HCT116 (cell line): ENCODE data around the gene LRRTM4.

ENCODE experiments used
- ELF1 ChIP-seq: IDR thresholded peaks from 2 replicates; pipeline ENCODE4 v1.6.1; 2012; ENCODE audit warnings: low read depth, borderline replicate concordance
- EZH2 ChIP-seq: fragments of 200-600 bp; sonication (generic); IDR thresholded peaks from 2 replicates; pipeline ENCODE4 v1.6.1; 2017; ENCODE audit warnings: antibody characterized with exemption, mixed run types
- POLR2A ChIP-seq: IDR thresholded peaks from 2 replicates; pipeline ENCODE4 v1.7.0; 2011; ENCODE audit warnings: borderline replicate concordance; ENCODE audit not compliant: insufficient read depth, insufficient read length; ENCODE audit errors: extremely low read depth
- SIN3A ChIP-seq: IDR thresholded peaks from 2 replicates; pipeline ENCODE4 v1.6.1; 2012; ENCODE audit warnings: low read depth
- TF ChIP-seq, protein P1 (sequence below), 3 experiments: fragments of 200-600 bp in 1 of 3; sonication (generic) in 1 of 3; IDR thresholded peaks in 2 of 3; conservative IDR thresholded peaks in 1 of 3; 2 replicates each; pipeline ENCODE4 v1.5.1; 2012 to 2017; ENCODE audit warnings: low read depth in 2 of 3, low read length in 2 of 3, antibody characterized with exemption in 1 of 3, borderline replicate concordance in 1 of 3, control low read depth in 1 of 3, mild to moderate bottlenecking in 1 of 3, mixed read lengths in 1 of 3, mixed run types in 1 of 3, moderate library complexity in 1 of 3; ENCODE audit not compliant: insufficient read depth in 1 of 3

DNA sequence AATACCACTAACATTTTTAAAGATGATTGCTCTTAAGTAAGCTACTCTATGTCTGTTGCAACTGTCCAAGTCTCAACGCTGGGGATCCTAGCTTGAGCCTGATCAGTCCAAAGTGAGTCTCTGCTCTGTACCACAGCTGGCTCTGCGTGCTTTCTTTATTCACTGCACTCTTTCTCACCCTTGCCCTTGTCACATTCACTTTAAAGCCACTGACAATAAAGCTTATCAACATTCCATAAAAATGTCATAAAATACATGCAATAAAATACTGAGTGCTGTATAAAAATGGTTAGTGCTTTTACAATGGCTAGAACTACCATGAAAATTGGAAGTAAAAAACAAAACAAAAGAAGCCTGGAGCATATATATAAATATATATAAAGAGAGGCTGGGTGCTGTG is 45.5 kb upstream of the LRRTM4 start:
- TF ChIP-seq ELF1: no peak
- no peak for TF ChIP-seq EZH2
- no peak for TF ChIP-seq POLR2A
- TF ChIP-seq, protein P1, sequence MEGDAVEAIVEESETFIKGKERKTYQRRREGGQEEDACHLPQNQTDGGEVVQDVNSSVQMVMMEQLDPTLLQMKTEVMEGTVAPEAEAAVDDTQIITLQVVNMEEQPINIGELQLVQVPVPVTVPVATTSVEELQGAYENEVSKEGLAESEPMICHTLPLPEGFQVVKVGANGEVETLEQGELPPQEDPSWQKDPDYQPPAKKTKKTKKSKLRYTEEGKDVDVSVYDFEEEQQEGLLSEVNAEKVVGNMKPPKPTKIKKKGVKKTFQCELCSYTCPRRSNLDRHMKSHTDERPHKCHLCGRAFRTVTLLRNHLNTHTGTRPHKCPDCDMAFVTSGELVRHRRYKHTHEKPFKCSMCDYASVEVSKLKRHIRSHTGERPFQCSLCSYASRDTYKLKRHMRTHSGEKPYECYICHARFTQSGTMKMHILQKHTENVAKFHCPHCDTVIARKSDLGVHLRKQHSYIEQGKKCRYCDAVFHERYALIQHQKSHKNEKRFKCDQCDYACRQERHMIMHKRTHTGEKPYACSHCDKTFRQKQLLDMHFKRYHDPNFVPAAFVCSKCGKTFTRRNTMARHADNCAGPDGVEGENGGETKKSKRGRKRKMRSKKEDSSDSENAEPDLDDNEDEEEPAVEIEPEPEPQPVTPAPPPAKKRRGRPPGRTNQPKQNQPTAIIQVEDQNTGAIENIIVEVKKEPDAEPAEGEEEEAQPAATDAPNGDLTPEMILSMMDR (IDR thresholded peaks at IDR 0.05 in 2 of 3, conservative IDR thresholded peaks at IDR 0.05 in 1 of 3; ENCODE audit: borderline replicate concordance in 1 of 3, insufficient read depth in 1 of 3, low read depth in 2 of 3, low read length in 2 of 3): no peak
- no peak for TF ChIP-seq SIN3A
